T follicular helper cell (primary cell): ENCODE measurements around the gene MT1E.
"Not testable (repeated sequence)": the region's sequence is repeated elsewhere in the genome, so short reads cannot be mapped to it uniquely, and the experiment has no call there.

Experiments used
- DNase-seq: peaks from one replicate; pipeline ENCODE4 v3.0.0-alpha.2; 2020; ENCODE audit warnings: low read depth
- total RNA-seq, 2 experiments: gene quantifications; one replicate each; lab custom pipeline; 2026; lab: John Stamatoyannopoulos, UW

MT1E gene
- 0.12 to 3.0 reads per million in 2 experiments for total RNA-seq

GRCh38 chr16:56625140-56625942, at the start of gene MT1E:
TSS of gene MT1E (plus strand) at chr16:56625781. CDS start at chr16:56625852, 71 bp downstream.
- no peak for DNase-seq

- peak; percentile 81 for DNase-seq
Measured at GRCh38 chr16:56576585-56577299, 48.8 kb upstream of the MT1E start.

GRCh38 chr16:56577300-56577625, 48.3 kb upstream of the MT1E start:
- DNase-seq = no peak

GRCh38 chr16:56580391-56581048, 45.1 kb upstream of the MT1E start:
- no peak for DNase-seq

- DNase-seq = not testable (repeated sequence)
Measured at GRCh38 chr16:56582911-56583310, 42.7 kb upstream of the MT1E start.

- no peak for DNase-seq
Measured at GRCh38 chr16:56583351-56584168, 42.0 kb upstream of the MT1E start.

- DNase-seq = no peak
Measured at GRCh38 chr16:56584276-56584675, 41.3 kb upstream of the MT1E start.

- DNase-seq = no peak
Measured at GRCh38 chr16:56588781-56589140, 36.8 kb upstream of the MT1E start.

- no peak for DNase-seq
Measured at GRCh38 chr16:56589141-56590039, 36.2 kb upstream of the MT1E start, which contains the start of gene MT3. TSS of gene MT3 (plus strand) at chr16:56589528. CDS start at chr16:56589591, 63 bp downstream.

- no peak for DNase-seq
Measured at GRCh38 chr16:56591377-56592060, 34.1 kb upstream of the MT1E start.

GRCh38 chr16:56593573-56594291, 31.8 kb upstream of the MT1E start:
- DNase-seq = no peak

GRCh38 chr16:56594292-56594619, 31.3 kb upstream of the MT1E start:
- DNase-seq = no peak

GRCh38 chr16:56600398-56600999, 25.1 kb upstream of the MT1E start:
- no peak for DNase-seq

GRCh38 chr16:56601325-56601724, 24.3 kb upstream of the MT1E start:
- no peak for DNase-seq

GRCh38 chr16:56603589-56603988, 22.0 kb upstream of the MT1E start:
- DNase-seq = no peak

GRCh38 chr16:56604966-56605365, 20.6 kb upstream of the MT1E start:
- DNase-seq = no peak

- no peak for DNase-seq
Measured at GRCh38 chr16:56605475-56605874, 20.1 kb upstream of the MT1E start.

GRCh38 chr16:56606071-56606475, 19.5 kb upstream of the MT1E start:
- no peak for DNase-seq

GRCh38 chr16:56606476-56607108, 19.0 kb upstream of the MT1E start:
- no peak for DNase-seq
